ENCODE measurements around the gene RXFP4. TPM values are rescaled to one million over a fixed set of nuclear protein-coding genes. Genes with fewer than 3 reads are reported as not detected.

Gene RXFP4
- total and polyA plus RNA-seq, 9 of the 15 experiments (the other 6 are each of a cell fraction or from before 2014, with no cell fraction given), result 0.64 TPM; not detected in 8

DNA sequence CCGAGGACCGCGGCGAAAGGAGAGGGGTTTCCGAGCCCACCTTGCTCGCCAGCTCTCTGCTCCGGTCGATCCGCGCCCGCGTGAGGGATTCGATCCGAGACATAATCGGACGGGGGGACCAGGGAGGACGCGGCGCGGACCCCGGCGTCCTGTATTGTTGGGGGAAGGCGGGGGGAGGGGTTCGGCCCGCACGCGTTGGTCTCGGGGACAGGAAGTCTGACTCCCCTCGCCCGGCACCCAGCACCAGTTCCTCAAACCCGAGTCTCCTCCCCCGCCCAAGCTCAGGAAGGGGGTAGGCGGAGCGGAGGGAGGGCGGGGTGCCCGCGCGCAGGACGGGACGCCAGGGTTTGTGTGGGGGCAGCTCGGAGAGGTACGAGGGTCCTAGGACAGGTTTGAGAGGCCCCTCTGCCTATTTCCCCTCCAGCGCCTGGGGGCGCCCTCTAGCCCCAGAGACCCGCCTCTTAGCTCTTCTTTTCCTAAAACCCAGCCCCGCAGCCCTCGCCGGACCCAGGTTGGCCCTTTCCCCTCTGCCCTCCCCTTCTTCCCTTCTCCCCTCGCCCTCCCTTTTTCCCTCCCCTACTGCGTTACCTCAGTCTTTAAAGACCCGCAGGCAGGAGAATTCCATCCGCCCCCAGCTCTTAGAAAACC lies 37.0 kb downstream of the RXFP4 start, which contains the start of gene ARHGEF2 (continued):
- TF ChIP-seq ZKSCAN1 (IDR thresholded peaks at IDR 0.05; ENCODE audit: low read depth, low read length) (0 out of 2 replicates have a peak, but pooled peaks have one; percentile 30), CHD4 (IDR thresholded peaks at IDR 0.05; ENCODE audit: insufficient read depth, insufficient replicate concordance, low read depth, low read length, poor library complexity, severe bottlenecking) (no peak), NR2C1 (IDR thresholded peaks at IDR 0.05) (no peak), NR2C1 (tag; IDR thresholded peaks at IDR 0.05) (0 out of 2 replicates have a peak, but pooled peaks have one; percentile 17), ZNF512 (tag; IDR thresholded peaks at IDR 0.05) (no peak), RBBP5 (IDR thresholded peaks at IDR 0.05; ENCODE audit: borderline replicate concordance, insufficient read depth, low read length, poor library complexity, severe bottlenecking) (peak; percentile 52), CBX2 (IDR thresholded peaks at IDR 0.05; ENCODE audit: insufficient read depth, low read length, poor library complexity, severe bottlenecking) (no peak), ZNF609 (CRISPR knock-in tag; IDR thresholded peaks at IDR 0.05; ENCODE audit: borderline replicate concordance) (no peak), ZBTB49 (CRISPR knock-in tag; IDR thresholded peaks at IDR 0.05; ENCODE audit: borderline replicate concordance) (no peak), ARID3B (CRISPR knock-in tag; IDR thresholded peaks at IDR 0.05; ENCODE audit: borderline replicate concordance) (no peak), MYC (IDR thresholded peaks at IDR 0.05; ENCODE audit: low read depth, low read length) (0 out of 2 replicates have a peak, but pooled peaks have one; percentile 56), MYC (CRISPR knock-in tag; IDR thresholded peaks at IDR 0.05; ENCODE audit: borderline replicate concordance, low read depth) (no peak), NR3C1 (CRISPR knock-in tag; IDR thresholded peaks at IDR 0.05) (no peak), HDAC6 (IDR thresholded peaks at IDR 0.05; ENCODE audit: low read depth, low read length) (no peak), MCM3 (IDR thresholded peaks at IDR 0.05) (no peak), POU5F1 (IDR thresholded peaks at IDR 0.05; ENCODE audit: borderline replicate concordance, low read depth, low read length, partially characterized antibody) (no peak)
